ENCODE measurements around the gene WSCD2.

GRCh38 chr12:108215458-108215857 is 86.4 kb downstream of the WSCD2 start:
- TF ChIP-seq CTCF (conservative IDR thresholded peaks at IDR 0.05; ENCODE audit: low read depth, low read length) (no peak), POLR2A (IDR thresholded peaks at IDR 0.05; ENCODE audit: low read depth, low read length) (no peak), SMC3 (IDR thresholded peaks at IDR 0.05; ENCODE audit: low read depth, low read length) (no peak), RAD21 (IDR thresholded peaks at IDR 0.05; ENCODE audit: low read length) (no peak), FOS (IDR thresholded peaks at IDR 0.05; ENCODE audit: low read depth, low read length) (no peak), RCOR1 (IDR thresholded peaks at IDR 0.05; ENCODE audit: insufficient replicate concordance, low read length) (no peak), ELK1 (IDR thresholded peaks at IDR 0.05; ENCODE audit: borderline replicate concordance, low read depth, low read length) (no peak), CEBPB (IDR thresholded peaks at IDR 0.05; ENCODE audit: low read depth, low read length) (no peak), MXI1 (IDR thresholded peaks at IDR 0.05; ENCODE audit: borderline replicate concordance, low read depth, low read length) (no peak), MAZ (IDR thresholded peaks at IDR 0.05; ENCODE audit: borderline replicate concordance, low read depth, low read length) (no peak), RFX5 (IDR thresholded peaks at IDR 0.05; ENCODE audit: low read depth, low read length) (no peak), BHLHE40 (IDR thresholded peaks at IDR 0.05; ENCODE audit: low read depth, low read length) (no peak), NFE2L2 (IDR thresholded peaks at IDR 0.05; ENCODE audit: low read depth, low read length) (no peak)

Data from IMR-90 (cell line).